DOHH2 (cell line): ENCODE data around the gene LOC128125822.

Source experiments
- H3F3A ChIP-seq: fragments of 200-600 bp; sonication (generic), shearing (Covaris generic); 2 replicates; pipeline ENCODE4 v1.6.0; 2016; ENCODE audit warnings: antibody characterized with exemption, mild to moderate bottlenecking; ENCODE audit not compliant: control insufficient read depth, insufficient read depth
- H3K27ac ChIP-seq: fragments of 200-600 bp; sonication (generic); 2 replicates; pipeline ENCODE4 v1.5.1; 2014; ENCODE audit warnings: low read depth, mild to moderate bottlenecking, low read length, moderate library complexity
- H3K27me3 ChIP-seq: fragments of 200-600 bp; sonication (generic); 2 replicates; pipeline ENCODE4 v1.6.1; 2014; ENCODE audit warnings: mild to moderate bottlenecking, low read length, mixed read lengths; ENCODE audit not compliant: control insufficient read depth
- H3K36me3 ChIP-seq: fragments of 200-600 bp; sonication (generic); 2 replicates; pipeline ENCODE4 v1.6.1; 2014; ENCODE audit warnings: mild to moderate bottlenecking, low read length, moderate library complexity, mixed read lengths; ENCODE audit not compliant: control insufficient read depth
- H3K4me1 ChIP-seq: fragments of 200-600 bp; sonication (generic); 2 replicates; pipeline ENCODE4 v1.6.1; 2014; ENCODE audit warnings: mild to moderate bottlenecking, low read length, mixed read lengths; ENCODE audit not compliant: control insufficient read depth
- H3K4me2 ChIP-seq: fragments of 200-600 bp; sonication (generic); 2 replicates; pipeline ENCODE4 v1.6.0; 2014; ENCODE audit warnings: mild to moderate bottlenecking, low read length, moderate library complexity
- H3K4me3 ChIP-seq: fragments of 200-600 bp; sonication (generic); 2 replicates; pipeline ENCODE4 v1.5.1; 2014; ENCODE audit warnings: mild to moderate bottlenecking, low read length, mixed read lengths
- H3K79me2 ChIP-seq: fragments of 200-600 bp; sonication (generic); 2 replicates; pipeline ENCODE4 v1.6.1; 2014; ENCODE audit warnings: mild to moderate bottlenecking, low read length, mixed read lengths; ENCODE audit not compliant: control insufficient read depth
- H3K9me2 ChIP-seq: fragments of 200-600 bp; sonication (generic); replicated peaks from 2 replicates; pipeline ENCODE4 v1.6.1; 2014; ENCODE audit warnings: mild to moderate bottlenecking, low read length, mixed read lengths; ENCODE audit not compliant: control insufficient read depth
- H3K9me3 ChIP-seq: fragments of 200-600 bp; sonication (generic); 2 replicates; pipeline ENCODE4 v1.6.1; 2014; ENCODE audit warnings: antibody characterized with exemption, low read length, mixed read lengths; ENCODE audit not compliant: control insufficient read depth, insufficient read depth
- H4K20me1 ChIP-seq: fragments of 200-600 bp; sonication (generic); 2 replicates; pipeline ENCODE4 v1.6.0; 2014; ENCODE audit warnings: low read depth, mild to moderate bottlenecking, antibody characterized with exemption, low read length, moderate library complexity; ENCODE audit not compliant: control insufficient read depth, insufficient read depth
- CTCF ChIP-seq: fragments of 200-600 bp; sonication (generic); IDR thresholded peaks from one replicate; pipeline ENCODE4 v1.5.1; 2014; ENCODE audit warnings: antibody characterized with exemption, mild to moderate bottlenecking, low read depth, low read length; ENCODE audit not compliant: poor library complexity, severe bottlenecking
- EZH2phosphoT487 ChIP-seq: fragments of 200-600 bp; sonication (generic); IDR thresholded peaks from 2 replicates; pipeline ENCODE4 v1.6.1; 2017; ENCODE audit warnings: borderline replicate concordance, mild to moderate bottlenecking, antibody characterized with exemption, low read length, moderate library complexity, mixed read lengths

LOC128125822 gene

DNA sequence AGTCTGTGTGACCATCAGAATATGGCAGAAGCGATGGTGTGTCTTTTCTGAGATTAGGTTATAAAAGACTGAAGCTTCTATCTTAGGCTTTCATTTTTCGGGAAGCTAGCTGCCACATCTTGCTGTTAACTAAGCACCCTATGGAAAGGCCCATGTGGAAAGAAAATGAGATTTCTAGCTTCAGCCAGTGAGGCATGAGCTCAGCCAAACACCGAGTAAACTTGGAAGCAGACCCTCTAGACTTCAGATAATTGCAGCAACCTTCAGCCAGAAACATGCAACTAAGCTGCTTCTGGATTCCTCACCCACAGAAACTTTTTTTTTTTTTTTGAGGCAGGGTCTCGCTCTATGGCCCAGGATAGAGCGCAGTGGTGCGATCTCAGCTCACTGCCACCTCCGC lies 20.6 kb downstream of the LOC128125822 start:
- H3K36me3 ChIP-seq = no peaks in the 10 kb centered on the region
- H3K4me2 ChIP-seq = no peak overlapping the region
- H3F3A ChIP-seq = no peaks in the 10 kb centered on the region
- H3K79me2 ChIP-seq = no peaks in the 10 kb centered on the region
- no peaks in the 10 kb centered on the region for H3K9me2 ChIP-seq
- H3K27me3 ChIP-seq = no peaks in the 10 kb centered on the region
- H3K4me3 ChIP-seq = no peak overlapping the region
- H3K9me3 ChIP-seq = no peaks in the 10 kb centered on the region
- no peak for TF ChIP-seq CTCF
- TF ChIP-seq EZH2phosphoT487 = no peak
- H4K20me1 ChIP-seq = no peaks in the 10 kb centered on the region
- H3K27ac ChIP-seq = no peak overlapping the region
- H3K4me1 ChIP-seq = peaks cover 3% of the 10 kb centered on the region

GRCh38 chr6:63597141-63598048 lies 25.1 kb downstream of the LOC128125822 start:
- no peaks in the 10 kb centered on the region for H4K20me1 ChIP-seq
- peak overlapping the region; percentile 71 for H3K4me3 ChIP-seq
- no peaks in the 10 kb centered on the region for H3K79me2 ChIP-seq
- no peaks in the 10 kb centered on the region for H3K27me3 ChIP-seq
- H3K4me2 ChIP-seq = peak overlapping the region; percentile 87
- no peak for TF ChIP-seq EZH2phosphoT487
- no peak for TF ChIP-seq CTCF
- H3K27ac ChIP-seq = no peak overlapping the region
- no peaks in the 10 kb centered on the region for H3K9me2 ChIP-seq
- no peaks in the 10 kb centered on the region for H3K36me3 ChIP-seq
- no peaks in the 10 kb centered on the region for H3K9me3 ChIP-seq
- H3F3A ChIP-seq = no peaks in the 10 kb centered on the region
- peaks cover 17% of the 10 kb centered on the region for H3K4me1 ChIP-seq

DNA sequence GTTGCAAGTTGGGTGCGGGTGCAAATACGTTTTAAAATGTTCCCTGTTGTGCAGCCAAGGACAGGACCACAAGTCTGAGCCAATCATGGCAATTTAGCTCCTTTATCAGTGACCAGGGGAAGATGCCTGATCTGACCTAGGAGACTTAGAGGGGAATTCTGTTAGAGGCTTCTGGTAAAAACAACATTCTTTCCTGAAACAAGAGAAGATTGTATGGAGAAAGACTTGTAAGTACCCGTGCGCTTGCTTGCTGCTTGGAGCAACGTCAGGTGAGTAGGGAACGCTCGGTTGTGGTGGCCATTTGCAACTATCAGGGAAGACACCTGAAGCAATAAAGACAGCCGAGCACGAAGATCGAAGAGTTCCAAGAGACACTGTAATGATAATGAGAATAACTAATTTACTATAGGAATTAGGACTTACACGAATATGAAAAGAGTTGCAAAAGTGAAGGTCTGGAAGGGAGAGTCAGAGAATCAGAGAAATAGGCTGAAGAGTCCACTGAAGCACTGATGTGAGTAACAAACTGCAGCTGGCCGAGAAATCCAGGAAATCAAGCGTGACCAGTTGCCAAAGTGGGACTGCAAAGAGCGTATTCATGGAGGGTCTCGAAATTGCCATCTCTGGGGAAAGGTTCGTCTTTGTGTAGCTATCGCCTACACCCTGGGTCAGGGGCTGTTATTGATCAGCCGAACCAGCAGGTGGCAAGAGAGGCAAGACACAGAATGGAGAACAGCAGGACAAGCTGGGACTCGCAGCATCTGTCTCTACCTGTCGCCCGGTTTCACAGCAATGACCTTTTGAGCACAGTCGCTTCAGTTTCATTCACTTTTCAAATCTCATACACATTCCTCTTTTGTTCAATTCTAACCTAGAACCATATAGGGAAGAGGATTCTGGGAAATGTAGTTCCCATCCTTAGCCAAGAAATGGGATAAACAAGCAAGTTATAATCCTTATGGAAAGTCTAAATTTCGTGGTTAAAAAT lies 26.1 kb downstream of the LOC128125822 start:
- Histone ChIP-seq H3K36me3 (no peaks in the 10 kb centered on the region), H3K4me3 (peak overlapping the region; percentile 71), H3K27me3 (no peaks in the 10 kb centered on the region), H3K9me2 (no peaks in the 10 kb centered on the region), H3K4me2 (peak overlapping the region; percentile 87), H3K4me1 (peaks cover 17% of the 10 kb centered on the region), H3F3A (no peaks in the 10 kb centered on the region), H3K27ac (peak overlapping the region; percentile 19; the same call in 1 of the 2 replicates), H4K20me1 (no peaks in the 10 kb centered on the region), H3K79me2 (no peaks in the 10 kb centered on the region), H3K9me3 (no peaks in the 10 kb centered on the region)
- TF ChIP-seq EZH2phosphoT487 (no peak), CTCF (peak; percentile 89)
